22Rv1 (cell line): ENCODE results near the gene SNTB2.

ENCODE experiments used
- CTCF ChIP-seq: fragments of 450-650 bp; IDR thresholded peaks from 2 replicates; pipeline ENCODE4 v1.5.1; 2017; ENCODE audit warnings: mild to moderate bottlenecking
- ZFX ChIP-seq: fragments of 450-650 bp; IDR thresholded peaks from 2 replicates; pipeline ENCODE4 v1.6.1; 2017; ENCODE audit warnings: antibody characterized with exemption, borderline replicate concordance

GRCh38 chr16:69143116-69143515 lies 43.8 kb upstream of the SNTB2 start:
- TF ChIP-seq CTCF (no peak), ZFX (no peak)
